Stimulated activated effector memory CD8-positive, alpha-beta T cell treated with anti-CD3 and anti-CD28 coated beads, Interleukin-12 subunit alpha, Interleukin-12 subunit beta, amount 100 ng/mL, for 72 hours (primary cell): ENCODE data around the gene RAB31.

Experiments used
- ATAC-seq: fragments of 150-1000 bp; cut with Tn5 transposase; 2 replicates; pipeline ENCODE4 v1.10.0; 2021
- DNase-seq, 2 donors: peaks; one replicate each; pipeline ENCODE4 v3.0.0; 2021 to 2022; ENCODE audit warnings: low spot score in 2 of 2
- H3K27ac Mint-ChIP-seq: one replicate; pipeline ENCODE4 v1.8.0; 2022; ENCODE audit warnings: mild to moderate bottlenecking, mixed read lengths
- H3K36me3 Mint-ChIP-seq: one replicate; pipeline ENCODE4 v1.8.0; 2022; ENCODE audit warnings: mild to moderate bottlenecking, mixed read lengths
- H3K4me1 Mint-ChIP-seq: one replicate; pipeline ENCODE4 v1.8.0; 2022; ENCODE audit warnings: mixed read lengths
- H3K4me3 Mint-ChIP-seq: one replicate; pipeline ENCODE4 v1.8.0; 2022; ENCODE audit warnings: mild to moderate bottlenecking, mixed read lengths
- H3K9me3 Mint-ChIP-seq: one replicate; pipeline ENCODE4 v1.8.0; 2022; ENCODE audit warnings: mixed read lengths

Gene RAB31

DNA sequence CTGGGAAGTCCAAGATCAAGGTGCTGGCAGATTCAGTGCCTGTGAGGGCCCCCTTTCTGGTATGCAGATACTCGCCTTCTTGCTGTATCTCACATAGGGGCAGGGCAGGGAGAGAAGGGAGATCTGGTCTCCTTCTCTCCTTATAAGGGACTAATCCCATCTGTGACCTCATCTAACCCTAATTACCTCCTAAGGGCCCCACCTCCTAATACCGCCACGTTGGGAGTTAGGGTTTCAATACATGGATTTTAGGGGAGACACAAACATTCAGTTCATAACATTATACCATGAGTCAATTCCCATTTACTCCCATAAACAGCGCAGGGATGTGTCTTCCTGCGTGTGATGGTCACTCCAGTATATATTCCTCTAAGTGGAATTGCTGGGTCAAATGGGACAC, 103.9 kb downstream of the RAB31 start:
- ATAC-seq (no peak), DNase-seq (no peak)
- Mint-ChIP-seq H3K9me3 (no peaks in the 10 kb centered on the region), H3K4me1 (no peaks in the 10 kb centered on the region), H3K27ac (no peak overlapping the region), H3K36me3 (no peaks in the 10 kb centered on the region), H3K4me3 (no peak overlapping the region)

DNA sequence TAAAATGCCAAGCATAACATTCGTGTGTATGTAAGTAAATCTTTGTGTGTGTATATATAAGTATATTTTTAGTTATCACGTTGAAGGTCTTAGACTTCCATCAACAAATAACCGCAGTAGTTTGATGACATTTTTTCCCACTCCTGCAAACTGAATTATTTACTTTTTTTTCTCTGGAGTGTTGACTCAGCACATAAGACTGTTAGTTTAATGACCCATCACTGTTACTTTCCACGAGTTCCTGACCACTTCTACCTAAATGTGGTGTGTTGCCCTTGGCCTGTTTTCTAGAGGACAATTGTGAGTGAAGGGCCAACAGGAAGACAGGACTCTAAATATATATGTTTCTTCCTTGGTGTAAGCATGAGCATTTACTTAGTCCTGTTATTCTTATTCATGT, 106.3 kb downstream of the RAB31 start:
- peaks cover 2% of the 10 kb centered on the region for H3K9me3 Mint-ChIP-seq
- no peaks in the 10 kb centered on the region for H3K36me3 Mint-ChIP-seq
- H3K4me1 Mint-ChIP-seq = no peaks in the 10 kb centered on the region
- ATAC-seq = no peak
- H3K4me3 Mint-ChIP-seq = no peak overlapping the region
- H3K27ac Mint-ChIP-seq = no peak overlapping the region
- no peak for DNase-seq

DNA sequence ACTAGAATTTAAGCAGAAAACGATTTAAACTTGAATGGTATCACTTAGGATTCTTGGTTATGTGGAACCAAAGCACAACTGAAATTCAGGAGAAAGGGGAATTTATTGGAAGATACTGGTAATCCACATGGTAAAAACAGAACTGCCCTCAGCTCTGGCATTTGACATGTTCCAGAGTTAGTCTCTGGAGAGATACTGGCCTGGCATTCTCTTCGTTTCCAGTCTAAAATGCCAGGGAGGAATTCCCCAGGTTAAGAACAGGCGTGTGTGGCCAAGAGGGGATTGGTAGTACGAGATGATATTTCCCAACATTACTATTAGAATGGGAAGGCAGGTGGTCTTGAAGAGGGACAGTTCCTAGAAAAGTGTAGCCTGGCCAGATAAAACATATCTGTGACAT, 109.2 kb downstream of the RAB31 start:
- peaks cover 2% of the 10 kb centered on the region for H3K9me3 Mint-ChIP-seq
- H3K4me1 Mint-ChIP-seq = no peaks in the 10 kb centered on the region
- H3K36me3 Mint-ChIP-seq = no peaks in the 10 kb centered on the region
- ATAC-seq (no peak), DNase-seq (peak in 1 of 2 donors; percentile 2)
- no peak overlapping the region for H3K27ac Mint-ChIP-seq
- no peak overlapping the region for H3K4me3 Mint-ChIP-seq

DNA sequence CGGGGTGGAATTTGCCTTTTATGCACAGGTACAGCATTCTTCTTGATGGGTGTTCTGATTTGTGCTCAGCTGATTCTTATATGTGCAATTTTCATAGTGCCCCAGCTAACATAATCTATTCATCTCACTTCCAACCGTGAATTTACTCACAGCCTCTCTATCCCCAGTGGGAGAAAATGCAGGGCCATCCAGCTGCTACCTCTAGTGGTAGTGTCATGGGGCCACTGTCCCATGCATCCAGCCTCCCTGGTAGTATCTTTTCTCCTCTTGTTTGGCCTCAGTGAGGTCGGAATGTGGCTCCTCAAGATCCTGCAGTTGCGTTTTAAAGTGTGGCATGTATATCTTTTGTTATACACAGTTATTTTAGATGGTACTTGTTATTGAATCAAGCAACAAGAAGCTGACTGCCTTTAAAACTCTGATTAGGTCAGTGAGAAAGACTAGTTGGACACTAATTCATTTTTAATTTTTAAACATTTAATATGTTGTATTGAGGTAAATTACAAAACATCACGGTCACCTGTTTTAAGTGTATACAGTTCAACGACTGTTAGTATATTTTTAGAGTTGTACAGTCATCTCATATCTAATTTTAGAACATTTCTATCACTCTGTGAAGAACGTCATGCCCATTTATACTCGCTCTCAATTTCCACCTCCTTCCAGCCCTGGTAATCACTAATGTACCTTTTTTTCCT, 109.8 kb downstream of the RAB31 start:
- Mint-ChIP-seq H3K27ac (no peak overlapping the region), H3K36me3 (no peaks in the 10 kb centered on the region), H3K9me3 (peaks cover 2% of the 10 kb centered on the region), H3K4me3 (no peak overlapping the region), H3K4me1 (no peaks in the 10 kb centered on the region)
- peak in 1 of 2 donors; percentile 23 for DNase-seq
- no peak for ATAC-seq

DNA sequence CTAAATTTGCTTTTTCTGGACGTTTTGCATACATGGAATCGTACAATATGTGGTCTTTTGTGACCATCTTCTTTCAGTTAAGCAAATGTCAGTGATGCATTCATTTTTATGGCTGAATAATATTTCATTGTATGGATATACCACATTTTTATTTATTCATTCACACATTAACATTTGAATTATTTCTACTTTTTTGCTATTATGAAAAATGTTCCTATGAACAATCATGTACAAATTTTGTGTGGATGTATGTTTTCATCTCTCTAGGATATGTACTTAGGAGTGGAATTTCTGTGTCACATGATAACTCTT, 110.3 kb downstream of the RAB31 start:
- Mint-ChIP-seq H3K27ac (no peak overlapping the region), H3K4me1 (no peaks in the 10 kb centered on the region), H3K4me3 (no peak overlapping the region), H3K9me3 (peaks cover 2% of the 10 kb centered on the region), H3K36me3 (no peaks in the 10 kb centered on the region)
- no peak for DNase-seq
- no peak for ATAC-seq

DNA sequence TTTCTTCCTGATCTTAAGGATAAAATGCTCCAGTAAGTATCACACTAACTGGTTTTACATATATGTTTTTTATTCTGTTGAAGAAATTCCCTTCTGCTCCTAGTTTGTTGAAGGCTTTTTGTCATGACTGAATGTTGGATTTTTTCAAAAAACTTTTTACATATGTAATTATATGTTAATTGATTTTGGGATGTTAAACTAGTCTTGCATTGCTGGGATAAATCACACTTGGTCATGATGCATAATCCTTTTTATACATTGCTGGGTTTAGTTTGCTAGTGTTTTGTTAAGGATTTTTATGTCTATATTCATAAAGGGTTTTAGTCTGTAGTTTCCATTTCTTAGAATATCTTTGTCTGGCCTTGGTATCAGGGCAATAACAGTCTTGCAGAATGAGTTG, 112.0 kb downstream of the RAB31 start:
- no peaks in the 10 kb centered on the region for H3K4me1 Mint-ChIP-seq
- H3K27ac Mint-ChIP-seq = no peak overlapping the region
- H3K4me3 Mint-ChIP-seq = no peak overlapping the region
- no peaks in the 10 kb centered on the region for H3K36me3 Mint-ChIP-seq
- peaks cover 2% of the 10 kb centered on the region for H3K9me3 Mint-ChIP-seq
- DNase-seq (no peak), ATAC-seq (no peak)

DNA sequence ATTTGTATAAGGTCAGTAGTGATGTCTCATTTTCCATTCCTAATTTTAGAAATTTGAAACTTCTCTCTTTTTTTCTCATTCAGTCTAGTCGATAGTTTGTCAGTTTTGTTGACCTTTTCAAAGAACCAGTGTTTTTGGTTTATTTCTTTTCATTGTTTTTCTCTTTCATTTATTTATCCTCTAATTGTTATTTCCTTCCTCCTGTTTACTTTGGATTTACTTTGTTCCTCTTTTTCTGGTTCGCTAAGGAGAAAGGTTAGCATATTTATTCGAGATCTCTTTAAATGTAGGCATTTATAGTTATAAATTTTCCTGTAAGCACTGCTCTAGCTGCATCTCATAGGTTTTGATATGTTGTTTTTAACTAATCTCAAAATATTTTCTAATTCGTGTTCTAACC, 112.6 kb downstream of the RAB31 start:
- DNase-seq = no peak
- H3K27ac Mint-ChIP-seq = no peak overlapping the region
- H3K4me3 Mint-ChIP-seq = no peak overlapping the region
- no peak for ATAC-seq
- H3K36me3 Mint-ChIP-seq = no peaks in the 10 kb centered on the region
- peaks cover 2% of the 10 kb centered on the region for H3K9me3 Mint-ChIP-seq
- no peaks in the 10 kb centered on the region for H3K4me1 Mint-ChIP-seq

DNA sequence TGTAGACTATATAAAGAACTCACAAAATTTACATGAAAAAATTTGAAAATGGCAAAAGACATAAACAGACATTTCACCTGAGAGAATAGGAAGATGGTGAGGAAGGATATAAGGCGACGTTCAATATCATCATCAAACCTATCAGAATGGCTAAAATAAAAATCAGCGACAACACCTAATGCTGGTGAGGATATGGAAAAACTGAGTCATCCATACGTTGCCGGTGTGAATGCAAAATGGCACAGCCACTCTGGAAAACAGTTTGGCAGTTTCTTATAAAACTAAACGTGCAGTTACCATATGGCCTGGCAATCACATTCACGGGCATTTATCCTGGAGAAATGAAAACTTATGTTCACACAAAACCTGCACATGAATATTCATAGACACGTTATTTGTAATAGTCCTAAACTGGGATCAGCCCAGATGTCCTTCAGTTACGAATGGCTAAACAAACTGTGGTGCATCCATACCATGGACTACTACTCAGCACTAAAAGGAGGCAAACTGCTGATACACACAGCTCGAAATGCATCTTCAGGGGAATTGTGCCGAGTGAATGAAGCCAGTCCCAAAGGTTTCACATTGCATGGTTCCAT, 114.6 kb downstream of the RAB31 start:
- no peaks in the 10 kb centered on the region for H3K36me3 Mint-ChIP-seq

DNA sequence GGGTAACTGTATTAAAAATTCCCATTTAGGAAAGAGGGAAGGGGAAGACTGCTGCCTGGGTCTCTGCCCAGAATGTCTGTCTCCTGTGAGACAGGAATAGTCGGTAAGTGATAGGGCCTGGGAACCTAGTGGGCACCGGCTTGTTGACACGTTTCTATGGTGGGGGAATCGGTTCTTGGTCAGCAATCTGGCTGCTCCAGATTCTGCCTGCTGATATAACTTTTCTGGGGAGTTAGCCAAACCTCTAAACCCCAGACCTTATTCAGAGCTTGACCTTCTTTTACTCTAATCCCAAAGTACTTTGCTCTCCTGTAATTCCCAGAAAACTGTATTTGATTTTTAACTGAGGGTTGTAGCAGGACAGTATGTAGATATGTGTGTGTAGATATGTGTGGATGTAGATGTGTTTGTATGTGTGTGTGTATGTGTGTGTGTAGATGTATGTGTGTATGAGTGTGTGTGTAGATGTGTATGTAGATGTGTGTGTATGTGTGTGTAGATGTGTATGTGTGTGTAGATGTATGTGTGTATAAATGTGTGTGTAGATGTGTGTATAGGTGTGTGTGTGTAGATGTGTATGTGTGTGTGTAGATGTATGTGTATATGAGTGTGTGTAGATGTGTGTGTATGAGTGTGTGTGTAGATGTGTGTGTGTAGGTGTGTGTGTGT, 115.8 kb downstream of the RAB31 start:
- Mint-ChIP-seq H3K27ac (no peak overlapping the region), H3K4me1 (no peaks in the 10 kb centered on the region), H3K9me3 (no peaks in the 10 kb centered on the region), H3K36me3 (no peaks in the 10 kb centered on the region), H3K4me3 (no peak overlapping the region)
- no peak for DNase-seq
- ATAC-seq = no peak

More for the DNA sequence above, 114.6 kb downstream of the RAB31 start:
- DNase-seq (no peak), ATAC-seq (no peak)
- Mint-ChIP-seq H3K9me3 (peaks cover 2% of the 10 kb centered on the region), H3K4me1 (no peaks in the 10 kb centered on the region), H3K4me3 (no peak overlapping the region), H3K27ac (no peak overlapping the region)

DNA sequence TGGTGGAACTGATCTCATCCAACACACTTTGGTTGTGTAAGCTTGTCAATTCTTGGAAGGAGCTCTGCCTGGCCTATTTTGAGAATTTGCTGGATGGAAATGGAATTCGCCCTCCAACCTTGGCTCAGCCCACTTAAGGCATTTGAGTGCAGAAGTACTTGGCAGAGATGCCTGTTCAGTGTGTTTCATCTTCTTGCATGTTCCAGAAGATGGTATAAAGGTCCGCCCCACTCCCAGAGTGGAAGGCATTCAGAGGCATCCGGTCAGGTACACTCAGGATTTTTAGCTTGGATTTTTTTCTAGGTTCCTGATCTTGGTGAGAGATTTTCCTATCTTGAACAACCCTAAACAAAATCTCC, 116.4 kb downstream of the RAB31 start:
- no peak for ATAC-seq
- Mint-ChIP-seq H3K9me3 (no peaks in the 10 kb centered on the region), H3K36me3 (no peaks in the 10 kb centered on the region), H3K4me3 (no peak overlapping the region), H3K27ac (no peak overlapping the region), H3K4me1 (no peaks in the 10 kb centered on the region)
- DNase-seq = no peak

DNA sequence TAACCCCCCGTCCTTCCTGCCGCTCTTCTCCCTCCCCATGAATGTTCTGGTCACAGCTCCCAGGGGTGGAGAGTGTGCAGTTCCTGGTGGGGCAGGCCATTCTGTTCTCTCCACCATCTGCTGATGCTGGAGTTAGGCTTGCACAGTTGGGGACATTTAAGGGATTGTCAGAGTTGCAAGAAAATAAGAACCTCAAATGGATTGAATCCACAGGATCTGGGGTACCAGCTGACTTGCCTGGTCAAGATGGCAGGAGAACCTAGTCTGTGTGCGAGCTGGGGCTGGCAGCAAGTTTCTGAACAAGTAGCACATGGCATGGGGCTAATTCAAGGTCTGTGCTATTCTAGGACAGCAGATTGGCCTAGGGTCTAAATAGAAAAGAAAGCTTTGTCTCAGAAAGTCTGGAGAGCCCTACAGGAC, 116.9 kb downstream of the RAB31 start:
- H3K36me3 Mint-ChIP-seq = no peaks in the 10 kb centered on the region
- DNase-seq = no peak
- ATAC-seq = no peak
- H3K4me3 Mint-ChIP-seq = no peak overlapping the region
- no peaks in the 10 kb centered on the region for H3K9me3 Mint-ChIP-seq
- H3K27ac Mint-ChIP-seq = no peak overlapping the region
- H3K4me1 Mint-ChIP-seq = no peaks in the 10 kb centered on the region

DNA sequence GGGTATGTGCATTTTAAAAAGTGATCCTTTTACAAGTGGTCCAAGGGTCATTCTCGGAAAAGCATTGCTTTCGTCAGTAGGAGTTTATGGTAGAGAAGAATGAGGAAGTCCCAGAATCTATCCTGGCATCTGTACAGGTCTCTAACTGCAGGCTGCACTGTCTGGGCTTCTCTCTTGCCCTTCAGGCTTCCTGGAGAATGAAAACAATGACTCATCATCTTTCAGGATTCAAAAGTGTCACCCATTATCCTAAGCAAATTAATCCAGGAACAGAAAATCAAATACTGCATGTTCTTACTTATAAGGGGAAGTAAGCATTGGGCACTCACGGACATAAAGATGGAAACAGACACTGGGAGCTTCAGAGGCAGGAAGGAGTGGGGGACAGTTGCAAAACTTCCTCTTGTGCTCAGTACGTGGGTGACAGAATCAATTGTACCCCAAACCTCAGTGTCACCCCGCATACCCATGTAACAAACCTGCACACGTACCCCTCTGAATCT, 117.5 kb downstream of the RAB31 start:
- no peak overlapping the region for H3K4me3 Mint-ChIP-seq
- DNase-seq (no peak), ATAC-seq (no peak)
- no peaks in the 10 kb centered on the region for H3K4me1 Mint-ChIP-seq
- no peaks in the 10 kb centered on the region for H3K36me3 Mint-ChIP-seq
- H3K27ac Mint-ChIP-seq = no peak overlapping the region
- H3K9me3 Mint-ChIP-seq = no peaks in the 10 kb centered on the region

DNA sequence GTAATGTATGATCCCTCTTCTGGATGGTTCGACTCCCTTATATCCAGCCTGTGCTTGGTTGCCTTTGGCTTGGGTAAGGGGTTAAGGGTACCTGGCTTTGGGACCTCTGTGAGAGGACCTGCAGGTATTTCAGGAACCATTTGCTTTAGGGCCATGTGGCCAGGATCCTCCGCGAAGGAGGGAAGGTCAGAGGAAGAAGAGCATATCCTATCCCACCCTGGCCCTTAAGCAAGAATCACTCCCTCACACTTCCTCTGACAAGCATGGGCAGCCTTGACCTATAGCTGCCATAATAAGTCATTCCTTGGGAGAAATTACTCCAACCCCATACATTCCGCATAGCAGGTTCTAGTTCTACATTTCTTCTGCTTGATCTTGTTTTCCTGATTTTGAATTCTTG, 118.6 kb downstream of the RAB31 start:
- no peak for ATAC-seq
- Mint-ChIP-seq H3K4me3 (no peak overlapping the region), H3K9me3 (no peaks in the 10 kb centered on the region), H3K4me1 (no peaks in the 10 kb centered on the region), H3K27ac (no peak overlapping the region), H3K36me3 (no peaks in the 10 kb centered on the region)
- no peak for DNase-seq

DNA sequence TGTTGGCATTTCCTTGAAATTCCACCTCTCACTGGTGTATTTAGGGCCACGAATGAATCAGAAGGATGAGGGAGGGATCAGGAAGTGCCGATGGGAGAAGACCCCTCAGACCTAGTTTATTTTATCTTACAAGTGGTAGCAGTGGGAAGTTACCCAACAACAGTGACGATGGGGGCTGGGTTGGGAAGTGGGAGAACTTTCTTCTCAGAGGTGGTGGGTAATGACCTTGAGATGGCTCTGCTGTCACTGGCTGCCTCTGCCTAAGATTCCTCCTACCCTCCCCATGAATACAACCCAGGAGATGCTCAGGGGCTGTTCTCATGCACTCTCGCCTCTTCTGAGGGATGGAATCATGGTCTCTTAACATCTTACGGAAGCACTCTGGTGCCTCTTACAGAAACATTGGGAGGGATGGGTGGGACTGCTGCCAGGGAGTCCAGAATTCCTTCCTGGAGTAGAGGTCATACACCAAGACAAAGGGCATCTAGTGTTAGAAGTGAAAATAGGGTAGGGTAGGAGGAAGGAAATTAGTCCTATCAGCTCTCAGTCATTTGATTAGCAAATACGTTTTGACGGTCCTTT, 119.2 kb downstream of the RAB31 start:
- H3K27ac Mint-ChIP-seq = no peak overlapping the region
- H3K4me3 Mint-ChIP-seq = no peak overlapping the region
- ATAC-seq (no peak), DNase-seq (no peak)
- H3K4me1 Mint-ChIP-seq = no peaks in the 10 kb centered on the region
- H3K9me3 Mint-ChIP-seq = no peaks in the 10 kb centered on the region
- no peaks in the 10 kb centered on the region for H3K36me3 Mint-ChIP-seq

DNA sequence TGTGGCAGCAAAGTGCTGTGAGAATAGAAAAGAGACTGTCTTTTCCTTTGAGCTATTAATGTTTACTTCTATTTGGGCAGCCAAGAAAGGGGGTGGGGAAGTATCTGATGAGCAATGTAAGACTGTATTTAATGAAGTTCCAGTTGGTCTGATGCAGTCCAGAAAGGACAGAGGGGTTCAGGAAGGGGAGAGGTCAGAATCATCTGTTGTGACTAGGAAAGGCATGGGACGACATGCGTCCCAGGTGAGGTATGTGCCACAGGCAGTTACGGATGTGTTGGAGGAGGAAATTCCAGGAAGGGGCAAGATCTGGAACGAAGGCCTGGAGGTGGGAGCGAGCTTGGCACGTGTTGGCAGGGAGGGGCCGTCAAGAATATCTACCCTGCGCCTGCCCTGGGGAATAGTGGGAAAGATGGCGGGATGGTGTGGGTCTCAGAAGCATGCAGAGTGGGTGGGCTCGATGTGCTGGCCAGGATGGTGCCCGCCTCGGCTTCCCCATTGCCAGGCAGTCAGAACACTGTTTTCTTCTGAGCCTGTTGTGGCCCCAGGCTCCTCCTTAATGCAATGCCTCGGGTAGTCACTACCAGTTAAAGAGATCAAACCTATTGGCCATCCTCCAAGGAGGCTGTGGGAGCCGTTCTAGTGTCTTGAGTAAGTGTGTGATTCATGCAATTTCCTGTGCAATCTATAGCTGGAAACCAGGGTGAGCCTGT, 119.8 kb downstream of the RAB31 start:
- H3K9me3 Mint-ChIP-seq = no peaks in the 10 kb centered on the region
- H3K36me3 Mint-ChIP-seq = no peaks in the 10 kb centered on the region
- H3K4me3 Mint-ChIP-seq = no peak overlapping the region
- DNase-seq = peak in 1 of 2 donors; percentile 33
- ATAC-seq = peak; percentile 54
- no peaks in the 10 kb centered on the region for H3K4me1 Mint-ChIP-seq
- H3K27ac Mint-ChIP-seq = no peak overlapping the region
